ENCODE measurements around the gene BRD7.

- TF ChIP-seq CTCF (conservative IDR thresholded peaks at IDR 0.05; ENCODE audit: low read depth, low read length): no peak
- no peak for TF ChIP-seq EZH2 (IDR thresholded peaks at IDR 0.05; ENCODE audit: low read length, unreplicated experiment)
Observed at GRCh38 chr16:50267151-50267631, 101.6 kb downstream of the BRD7 start.

Data from PC-3 (cell line).